Body of pancreas (tissue), 4 donors: Measurements from ENCODE around the gene BHMT2. TPM values are rescaled to one million over a fixed set of nuclear protein-coding genes. Genes with fewer than 3 reads are reported as not detected.

ENCODE experiments used
- ATAC-seq: fragments of 150-250 bp; one replicate; pipeline ENCODE4 v1.9.1; 2016
- DNase-seq, 4 donors: peaks; one replicate each; pipeline ENCODE4 v3.0.0-alpha.2; 2019
- H3K27ac ChIP-seq, 4 donors: fragments of 200-600 bp; sonication (generic); 1 replicate in 3 of 4; 2 replicates in 1 of 4; pipeline versions ENCODE4 v1.5.1 to v1.6.1; 2016 to 2019; ENCODE audit warnings: mild to moderate bottlenecking in 1 of 4, mixed read lengths in 1 of 4, moderate library complexity in 1 of 4
- H3K27me3 ChIP-seq, 2 donors: fragments of 200-600 bp; sonication (generic); one replicate each; pipeline ENCODE4 v1.6.0; 2016; ENCODE audit warnings: mild to moderate bottlenecking in 1 of 2
- H3K36me3 ChIP-seq, 2 donors: fragments of 200-600 bp; sonication (generic); replicated peaks in 1 of 2; 2 replicates each; pipeline ENCODE4 v1.5.1; 2016; ENCODE audit warnings: low read depth in 2 of 2; ENCODE audit not compliant: insufficient read depth in 1 of 2
- H3K4me1 ChIP-seq: fragments of 200-600 bp; sonication (generic); one replicate; pipeline ENCODE4 v1.6.0; 2016
- H3K4me3 ChIP-seq, 2 donors: fragments of 200-600 bp; sonication (generic); 1 replicate in 1 of 2; 2 replicates in 1 of 2; pipeline ENCODE4 v1.5.1; 2016 to 2019
- H3K9me3 ChIP-seq, 3 donors: fragments of 200-600 bp; sonication (generic); 1 replicate in 2 of 3; 2 replicates in 1 of 3; pipeline ENCODE4 v1.5.1; 2016
- CTCF ChIP-seq, 7 experiments: fragments of 450-650 bp in 4 of 7; fragments of 200-600 bp in 3 of 7; sonication (generic) in 3 of 7; IDR thresholded peaks; one replicate each; pipeline ENCODE4 v1.5.1; 2016 to 2019; ENCODE audit warnings: antibody characterized with exemption in 7 of 7
- POLR2A ChIP-seq, 3 donors: fragments of 450-650 bp; IDR thresholded peaks; one replicate each; pipeline ENCODE4 v1.6.1; 2016; ENCODE audit warnings: antibody characterized with exemption in 3 of 3, mild to moderate bottlenecking in 2 of 3
- WGBS, 2 donors: methylation state at CpG; one replicate each; pipeline ENCODE4 v1.1.5; 2017; 5-methylcytosine and 5-hydroxymethylcytosine counted together
- intact Hi-C: fragments of 100-400 bp; cut with DNase I; formaldehyde crosslinking; loops from one replicate; pipeline ENCODE4 v1.15.1; 2023
- total RNA-seq, 2 donors: library from RNA; depleted of rRNA; stranded (reverse); fragments of >200 nt; gene quantifications; one replicate each; pipeline ENCODE4 v1.1.0, GENCODE V29; 2016

The BHMT2 gene
- total RNA-seq, 2 donors from 2014 or later = 1.6 to 2.6 TPM

DNA sequence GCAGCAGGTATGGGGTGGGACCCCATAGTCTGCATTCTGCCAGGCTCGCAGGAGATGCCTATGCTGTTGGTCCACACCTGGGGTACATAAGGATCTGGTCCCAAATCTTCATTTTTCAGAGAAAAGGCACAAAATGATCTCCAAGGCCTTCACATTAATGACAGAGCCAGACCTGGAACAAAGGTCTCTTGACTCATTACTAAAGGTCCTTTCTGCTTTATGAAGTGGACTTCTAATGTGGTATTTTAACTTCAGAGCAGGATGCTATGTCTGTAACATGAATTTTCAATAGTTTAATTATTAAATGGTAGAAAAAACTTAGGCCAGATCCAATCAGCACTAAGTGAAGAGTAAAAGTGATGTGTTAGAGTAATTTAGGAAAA, 38.1 kb upstream of the BHMT2 start:
- H3K4me3 ChIP-seq = no peak overlapping the region
- H3K27me3 ChIP-seq = no peaks in the 10 kb centered on the region
- H3K4me1 ChIP-seq = peaks cover 6% of the 10 kb centered on the region
- TF ChIP-seq CTCF (IDR thresholded peaks at IDR 0.05) (no peak), POLR2A (IDR thresholded peaks at IDR 0.05) (no peak)
- 75 to 82% methylated on average over 1 of the region's 1 CpG for WGBS, 2 donors
- no peak overlapping the region for H3K27ac ChIP-seq
- H3K9me3 ChIP-seq = no peaks in the 10 kb centered on the region
- H3K36me3 ChIP-seq = no peaks in the 10 kb centered on the region
- DNase-seq = no peak
- ATAC-seq = no peak
- intact Hi-C loops = no loop called here

DNA sequence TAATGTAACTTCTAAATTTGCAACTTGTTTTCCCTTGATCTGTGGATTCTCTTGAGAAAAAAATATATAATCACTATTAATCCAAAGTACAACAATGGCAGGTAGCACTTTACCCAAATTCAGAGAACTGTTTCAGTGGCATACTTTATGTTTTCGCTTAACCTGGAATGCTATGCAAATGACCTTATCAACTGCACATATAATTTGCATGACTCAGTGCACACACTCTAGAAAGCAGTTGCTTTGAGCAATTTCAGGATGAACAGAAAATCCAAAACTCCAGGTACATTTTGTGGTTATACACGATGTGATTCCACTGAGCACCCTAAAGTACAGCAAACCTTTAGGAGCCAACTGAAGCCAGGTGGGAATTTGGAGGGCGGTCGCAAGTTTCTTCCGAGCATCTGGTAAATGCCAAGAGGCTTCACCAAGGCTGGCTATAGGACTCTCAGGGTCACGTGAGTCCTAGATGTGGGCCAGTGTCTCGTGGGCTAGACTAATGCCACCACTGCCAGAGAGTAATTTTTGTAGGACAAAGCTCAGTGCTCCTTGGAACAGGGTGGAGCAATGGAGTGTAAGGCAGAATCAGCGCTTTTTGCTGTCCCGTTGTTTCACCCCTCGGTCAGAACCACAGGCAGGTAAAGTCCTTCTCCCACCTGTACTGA, 37.4 kb upstream of the BHMT2 start:
- DNase-seq = no peak
- ATAC-seq = no peak
- Histone ChIP-seq H3K9me3 (no peaks in the 10 kb centered on the region), H3K4me1 (peaks cover 6% of the 10 kb centered on the region), H3K27me3 (no peaks in the 10 kb centered on the region), H3K36me3 (no peaks in the 10 kb centered on the region), H3K4me3 (no peak overlapping the region), H3K27ac (no peak overlapping the region)
- TF ChIP-seq POLR2A (IDR thresholded peaks at IDR 0.05) = no peak
- no peak for TF ChIP-seq CTCF (IDR thresholded peaks at IDR 0.05)
- WGBS, 2 donors = 88 to 93% methylated on average over 10 of the region's 10 CpGs
- intact Hi-C loops = no loop called here

GRCh38 chr5:79032782-79033181, 36.8 kb upstream of the BHMT2 start:
- H3K9me3 ChIP-seq = no peaks in the 10 kb centered on the region
- H3K4me1 ChIP-seq = peaks cover 6% of the 10 kb centered on the region
- ATAC-seq (no peak), DNase-seq (no peak)
- no peak overlapping the region for H3K27ac ChIP-seq
- WGBS, 2 donors = 85 to 88% methylated on average over 5 of the region's 5 CpGs
- no peak overlapping the region for H3K4me3 ChIP-seq
- intact Hi-C loops = no loop called here
- H3K36me3 ChIP-seq = no peaks in the 10 kb centered on the region
- no peaks in the 10 kb centered on the region for H3K27me3 ChIP-seq
- TF ChIP-seq POLR2A (IDR thresholded peaks at IDR 0.05) = no peak
- TF ChIP-seq CTCF (IDR thresholded peaks at IDR 0.05) = no peak

GRCh38 chr5:79035237-79035636, 34.3 kb upstream of the BHMT2 start:
- DNase-seq (no peak), ATAC-seq (no peak)
- no peak overlapping the region for H3K27ac ChIP-seq
- H3K36me3 ChIP-seq = no peaks in the 10 kb centered on the region
- WGBS, 2 donors = 74 to 88% methylated on average over 3 of the region's 3 CpGs
- intact Hi-C loops = no loop called here
- TF ChIP-seq CTCF (IDR thresholded peaks at IDR 0.05) (no peak), POLR2A (IDR thresholded peaks at IDR 0.05) (no peak)
- peaks cover 6% of the 10 kb centered on the region for H3K4me1 ChIP-seq
- no peaks in the 10 kb centered on the region for H3K9me3 ChIP-seq
- no peak overlapping the region for H3K4me3 ChIP-seq
- no peaks in the 10 kb centered on the region for H3K27me3 ChIP-seq

- Histone ChIP-seq H3K36me3 (no peaks in the 10 kb centered on the region), H3K9me3 (no peaks in the 10 kb centered on the region), H3K4me1 (no peaks in the 10 kb centered on the region), H3K27ac (no peak overlapping the region), H3K4me3 (no peak overlapping the region), H3K27me3 (no peaks in the 10 kb centered on the region)
- DNase-seq (no peak), ATAC-seq (no peak)
- 97 to 100% methylated on average over 2 of the region's 2 CpGs for whole genome bisulfite sequencing, 2 donors
- no peak for TF ChIP-seq CTCF (IDR thresholded peaks at IDR 0.05)
- TF ChIP-seq POLR2A (IDR thresholded peaks at IDR 0.05) = no peak
- intact Hi-C loops = no loop called here
Observed at GRCh38 chr5:79036769-79037168, 32.8 kb upstream of the BHMT2 start.
